ENCODE measurements around the gene MROH9. TPM values are rescaled to one million over a fixed set of nuclear protein-coding genes. Genes with fewer than 3 reads are reported as not detected.

MROH9 gene
- total and polyA plus RNA-seq, 2 experiments from 2014 or later: 0.06 TPM; not detected in 1

GRCh38 chr1:171052977-171053376 lies 117.6 kb downstream of the MROH9 start:
- Mint-ChIP-seq H3K27me3 (ENCODE audit: insufficient read depth, low read depth, poor library complexity) (peaks cover 2% of the 10 kb centered on the region), H3K9me3 (no peaks in the 10 kb centered on the region), H3K4me3 (no peak overlapping the region), H3K27ac (no peak overlapping the region), H3K4me1 (no peaks in the 10 kb centered on the region; the same call in 2 of the 3 replicates), H3K36me3 (ENCODE audit: low read depth) (no peaks in the 10 kb centered on the region)
- Histone ChIP-seq H3K27ac (ENCODE audit: low read depth) (no peak overlapping the region), H3K4me1 (ENCODE audit: insufficient read depth) (no peaks in the 10 kb centered on the region), H3K4me3 (no peak overlapping the region), H2AFZ (no peak overlapping the region), H3F3A (replicated peaks; ENCODE audit: low read depth) (no peaks in the 10 kb centered on the region), H3K27me3 (ENCODE audit: insufficient read depth) (no peaks in the 10 kb centered on the region), H3K9me2 (ENCODE audit: insufficient read depth) (peaks cover 22% of the 10 kb centered on the region), H3K79me2 (replicated peaks; ENCODE audit: insufficient read depth) (no peaks in the 10 kb centered on the region), H4K20me1 (replicated peaks; ENCODE audit: insufficient read depth) (no peaks in the 10 kb centered on the region), H3K36me3 (ENCODE audit: insufficient read depth) (no peaks in the 10 kb centered on the region), H3K4me2 (no peak overlapping the region)
- DNase-seq (ENCODE audit: low spot score) (no peak), ATAC-seq (no peak)
- TF ChIP-seq, protein P1, sequence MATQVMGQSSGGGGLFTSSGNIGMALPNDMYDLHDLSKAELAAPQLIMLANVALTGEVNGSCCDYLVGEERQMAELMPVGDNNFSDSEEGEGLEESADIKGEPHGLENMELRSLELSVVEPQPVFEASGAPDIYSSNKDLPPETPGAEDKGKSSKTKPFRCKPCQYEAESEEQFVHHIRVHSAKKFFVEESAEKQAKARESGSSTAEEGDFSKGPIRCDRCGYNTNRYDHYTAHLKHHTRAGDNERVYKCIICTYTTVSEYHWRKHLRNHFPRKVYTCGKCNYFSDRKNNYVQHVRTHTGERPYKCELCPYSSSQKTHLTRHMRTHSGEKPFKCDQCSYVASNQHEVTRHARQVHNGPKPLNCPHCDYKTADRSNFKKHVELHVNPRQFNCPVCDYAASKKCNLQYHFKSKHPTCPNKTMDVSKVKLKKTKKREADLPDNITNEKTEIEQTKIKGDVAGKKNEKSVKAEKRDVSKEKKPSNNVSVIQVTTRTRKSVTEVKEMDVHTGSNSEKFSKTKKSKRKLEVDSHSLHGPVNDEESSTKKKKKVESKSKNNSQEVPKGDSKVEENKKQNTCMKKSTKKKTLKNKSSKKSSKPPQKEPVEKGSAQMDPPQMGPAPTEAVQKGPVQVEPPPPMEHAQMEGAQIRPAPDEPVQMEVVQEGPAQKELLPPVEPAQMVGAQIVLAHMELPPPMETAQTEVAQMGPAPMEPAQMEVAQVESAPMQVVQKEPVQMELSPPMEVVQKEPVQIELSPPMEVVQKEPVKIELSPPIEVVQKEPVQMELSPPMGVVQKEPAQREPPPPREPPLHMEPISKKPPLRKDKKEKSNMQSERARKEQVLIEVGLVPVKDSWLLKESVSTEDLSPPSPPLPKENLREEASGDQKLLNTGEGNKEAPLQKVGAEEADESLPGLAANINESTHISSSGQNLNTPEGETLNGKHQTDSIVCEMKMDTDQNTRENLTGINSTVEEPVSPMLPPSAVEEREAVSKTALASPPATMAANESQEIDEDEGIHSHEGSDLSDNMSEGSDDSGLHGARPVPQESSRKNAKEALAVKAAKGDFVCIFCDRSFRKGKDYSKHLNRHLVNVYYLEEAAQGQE (IDR thresholded peaks at IDR 0.05; ENCODE audit: unreplicated experiment): no peak
- TF ChIP-seq EZH2phosphoT487 (IDR thresholded peaks at IDR 0.05; ENCODE audit: unreplicated experiment) (no peak), NANOG (IDR thresholded peaks at IDR 0.05; ENCODE audit: borderline replicate concordance) (no peak), EZH2 (IDR thresholded peaks at IDR 0.05; ENCODE audit: low read depth, unreplicated experiment) (no peak), STAT1 (IDR thresholded peaks at IDR 0.05; ENCODE audit: unreplicated experiment) (no peak), ZNF114 (CRISPR knock-in tag; IDR thresholded peaks at IDR 0.05) (no peak), JUNB (IDR thresholded peaks at IDR 0.05; ENCODE audit: unreplicated experiment) (no peak), CREB1 (CRISPR knock-in tag; IDR thresholded peaks at IDR 0.05; ENCODE audit: low read depth) (no peak), POLR2AphosphoS5 (IDR thresholded peaks at IDR 0.05; ENCODE audit: low read depth) (no peak), ZNF331 (CRISPR knock-in tag; IDR thresholded peaks at IDR 0.05; ENCODE audit: low read depth) (no peak), CTCF (conservative IDR thresholded peaks at IDR 0.05; ENCODE audit: low read depth in 2 of 2) (no peak)
- TF ChIP-seq, protein P2, sequence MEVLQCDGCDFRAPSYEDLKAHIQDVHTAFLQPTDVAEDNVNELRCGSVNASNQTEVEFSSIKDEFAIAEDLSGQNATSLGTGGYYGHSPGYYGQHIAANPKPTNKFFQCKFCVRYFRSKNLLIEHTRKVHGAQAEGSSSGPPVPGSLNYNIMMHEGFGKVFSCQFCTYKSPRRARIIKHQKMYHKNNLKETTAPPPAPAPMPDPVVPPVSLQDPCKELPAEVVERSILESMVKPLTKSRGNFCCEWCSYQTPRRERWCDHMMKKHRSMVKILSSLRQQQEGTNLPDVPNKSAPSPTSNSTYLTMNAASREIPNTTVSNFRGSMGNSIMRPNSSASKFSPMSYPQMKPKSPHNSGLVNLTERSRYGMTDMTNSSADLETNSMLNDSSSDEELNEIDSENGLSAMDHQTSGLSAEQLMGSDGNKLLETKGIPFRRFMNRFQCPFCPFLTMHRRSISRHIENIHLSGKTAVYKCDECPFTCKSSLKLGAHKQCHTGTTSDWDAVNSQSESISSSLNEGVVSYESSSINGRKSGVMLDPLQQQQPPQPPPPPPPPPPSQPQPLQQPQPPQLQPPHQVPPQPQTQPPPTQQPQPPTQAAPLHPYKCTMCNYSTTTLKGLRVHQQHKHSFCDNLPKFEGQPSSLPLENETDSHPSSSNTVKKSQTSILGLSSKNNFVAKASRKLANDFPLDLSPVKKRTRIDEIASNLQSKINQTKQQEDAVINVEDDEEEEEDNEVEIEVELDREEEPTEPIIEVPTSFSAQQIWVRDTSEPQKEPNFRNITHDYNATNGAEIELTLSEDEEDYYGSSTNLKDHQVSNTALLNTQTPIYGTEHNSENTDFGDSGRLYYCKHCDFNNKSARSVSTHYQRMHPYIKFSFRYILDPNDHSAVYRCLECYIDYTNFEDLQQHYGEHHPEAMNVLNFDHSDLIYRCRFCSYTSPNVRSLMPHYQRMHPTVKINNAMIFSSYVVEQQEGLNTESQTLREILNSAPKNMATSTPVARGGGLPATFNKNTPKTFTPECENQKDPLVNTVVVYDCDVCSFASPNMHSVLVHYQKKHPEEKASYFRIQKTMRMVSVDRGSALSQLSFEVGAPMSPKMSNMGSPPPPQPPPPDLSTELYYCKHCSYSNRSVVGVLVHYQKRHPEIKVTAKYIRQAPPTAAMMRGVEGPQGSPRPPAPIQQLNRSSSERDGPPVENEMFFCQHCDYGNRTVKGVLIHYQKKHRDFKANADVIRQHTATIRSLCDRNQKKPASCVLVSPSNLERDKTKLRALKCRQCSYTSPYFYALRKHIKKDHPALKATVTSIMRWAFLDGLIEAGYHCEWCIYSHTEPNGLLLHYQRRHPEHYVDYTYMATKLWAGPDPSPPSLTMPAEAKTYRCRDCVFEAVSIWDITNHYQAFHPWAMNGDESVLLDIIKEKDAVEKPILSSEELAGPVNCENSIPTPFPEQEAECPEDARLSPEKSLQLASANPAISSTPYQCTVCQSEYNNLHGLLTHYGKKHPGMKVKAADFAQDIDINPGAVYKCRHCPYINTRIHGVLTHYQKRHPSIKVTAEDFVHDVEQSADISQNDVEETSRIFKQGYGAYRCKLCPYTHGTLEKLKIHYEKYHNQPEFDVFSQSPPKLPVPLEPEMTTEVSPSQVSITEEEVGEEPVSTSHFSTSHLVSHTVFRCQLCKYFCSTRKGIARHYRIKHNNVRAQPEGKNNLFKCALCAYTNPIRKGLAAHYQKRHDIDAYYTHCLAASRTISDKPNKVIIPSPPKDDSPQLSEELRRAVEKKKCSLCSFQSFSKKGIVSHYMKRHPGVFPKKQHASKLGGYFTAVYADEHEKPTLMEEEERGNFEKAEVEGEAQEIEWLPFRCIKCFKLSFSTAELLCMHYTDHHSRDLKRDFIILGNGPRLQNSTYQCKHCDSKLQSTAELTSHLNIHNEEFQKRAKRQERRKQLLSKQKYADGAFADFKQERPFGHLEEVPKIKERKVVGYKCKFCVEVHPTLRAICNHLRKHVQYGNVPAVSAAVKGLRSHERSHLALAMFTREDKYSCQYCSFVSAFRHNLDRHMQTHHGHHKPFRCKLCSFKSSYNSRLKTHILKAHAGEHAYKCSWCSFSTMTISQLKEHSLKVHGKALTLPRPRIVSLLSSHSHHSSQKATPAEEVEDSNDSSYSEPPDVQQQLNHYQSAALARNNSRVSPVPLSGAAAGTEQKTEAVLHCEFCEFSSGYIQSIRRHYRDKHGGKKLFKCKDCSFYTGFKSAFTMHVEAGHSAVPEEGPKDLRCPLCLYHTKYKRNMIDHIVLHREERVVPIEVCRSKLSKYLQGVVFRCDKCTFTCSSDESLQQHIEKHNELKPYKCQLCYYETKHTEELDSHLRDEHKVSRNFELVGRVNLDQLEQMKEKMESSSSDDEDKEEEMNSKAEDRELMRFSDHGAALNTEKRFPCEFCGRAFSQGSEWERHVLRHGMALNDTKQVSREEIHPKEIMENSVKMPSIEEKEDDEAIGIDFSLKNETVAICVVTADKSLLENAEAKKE (CRISPR knock-in tag; IDR thresholded peaks at IDR 0.05): no peak
- TF ChIP-seq, protein P3, sequence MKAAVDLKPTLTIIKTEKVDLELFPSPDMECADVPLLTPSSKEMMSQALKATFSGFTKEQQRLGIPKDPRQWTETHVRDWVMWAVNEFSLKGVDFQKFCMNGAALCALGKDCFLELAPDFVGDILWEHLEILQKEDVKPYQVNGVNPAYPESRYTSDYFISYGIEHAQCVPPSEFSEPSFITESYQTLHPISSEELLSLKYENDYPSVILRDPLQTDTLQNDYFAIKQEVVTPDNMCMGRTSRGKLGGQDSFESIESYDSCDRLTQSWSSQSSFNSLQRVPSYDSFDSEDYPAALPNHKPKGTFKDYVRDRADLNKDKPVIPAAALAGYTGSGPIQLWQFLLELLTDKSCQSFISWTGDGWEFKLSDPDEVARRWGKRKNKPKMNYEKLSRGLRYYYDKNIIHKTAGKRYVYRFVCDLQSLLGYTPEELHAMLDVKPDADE (IDR thresholded peaks at IDR 0.05): no peak

Measured in GM23338 (cell line).